SKM-1 treated with dmso at 0.1 percent for 144 hours (cell line): ENCODE measurements around the gene RTBDN.
"Not testable (repeated sequence)": the region's sequence is repeated elsewhere in the genome, so short reads cannot be mapped to it uniquely, and the experiment has no call there.

Experiments
- DNase-seq: peaks from one replicate; lab custom pipeline; 2025; ENCODE audit not compliant: unreplicated experiment; lab: John Stamatoyannopoulos, UW

RTBDN gene

GRCh38 chr19:12825254-12826131 is 8.9 kb downstream of the RTBDN start:
- peak; percentile 21 for DNase-seq

GRCh38 chr19:12821761-12822160 is 12.6 kb downstream of the RTBDN start:
- no peak for DNase-seq

GRCh38 chr19:12817810-12818209 is 16.6 kb downstream of the RTBDN start:
- DNase-seq = not testable (repeated sequence)

GRCh38 chr19:12817188-12817587 is 17.2 kb downstream of the RTBDN start:
- DNase-seq = not testable (repeated sequence)

GRCh38 chr19:12815088-12815487 is 19.3 kb downstream of the RTBDN start:
- no peak for DNase-seq

- peak; percentile 75 for DNase-seq
Observed at GRCh38 chr19:12806242-12807081, 27.9 kb downstream of the RTBDN start, which contains the start of gene RNASEH2A. Gene RNASEH2A (plus strand): TSS chr19:12806584. CDS start chr19:12806674, 90 bp downstream.

GRCh38 chr19:12804051-12804450 is 30.3 kb downstream of the RTBDN start:
- no peak for DNase-seq

GRCh38 chr19:12802267-12803106 is 31.9 kb downstream of the RTBDN start:
- no peak for DNase-seq

- peak; percentile 69 for DNase-seq
Observed at GRCh38 chr19:12801466-12802266, 32.7 kb downstream of the RTBDN start, which contains the start of the genes PRDX2 and THSD8. Gene PRDX2 (minus strand): TSS chr19:12801800. CDS start chr19:12801261, 539 bp downstream. Gene THSD8 (plus strand): TSS chr19:12802069. CDS start chr19:12802072, 3 bp downstream.

GRCh38 chr19:12800923-12801465 is 33.4 kb downstream of the RTBDN start:
- DNase-seq = no peak

GRCh38 chr19:12800466-12800770 is 34.0 kb downstream of the RTBDN start:
- no peak for DNase-seq

GRCh38 chr19:12799742-12800465 is 34.5 kb downstream of the RTBDN start:
- no peak for DNase-seq

- not testable (repeated sequence) for DNase-seq
Observed at GRCh38 chr19:12797607-12798006, 36.8 kb downstream of the RTBDN start.

GRCh38 chr19:12797141-12797587 is 37.2 kb downstream of the RTBDN start:
- DNase-seq = no peak

- peak; percentile 74 for DNase-seq
Observed at GRCh38 chr19:12796146-12797071, 38.0 kb downstream of the RTBDN start.

GRCh38 chr19:12794971-12795381 is 39.4 kb downstream of the RTBDN start:
- no peak for DNase-seq

- no peak for DNase-seq
Observed at GRCh38 chr19:12794196-12794941, 40.0 kb downstream of the RTBDN start.
